ENCODE measurements around the gene LANCL2. TPM values are rescaled to one million over a fixed set of nuclear protein-coding genes. Genes with fewer than 3 reads are reported as not detected.

LANCL2 gene
- total and polyA plus RNA-seq, 9 of the 15 experiments (the other 6 are each of a cell fraction or from before 2014, with no cell fraction given), result 5.3 to 18.5 (median 13.5) TPM

DNA sequence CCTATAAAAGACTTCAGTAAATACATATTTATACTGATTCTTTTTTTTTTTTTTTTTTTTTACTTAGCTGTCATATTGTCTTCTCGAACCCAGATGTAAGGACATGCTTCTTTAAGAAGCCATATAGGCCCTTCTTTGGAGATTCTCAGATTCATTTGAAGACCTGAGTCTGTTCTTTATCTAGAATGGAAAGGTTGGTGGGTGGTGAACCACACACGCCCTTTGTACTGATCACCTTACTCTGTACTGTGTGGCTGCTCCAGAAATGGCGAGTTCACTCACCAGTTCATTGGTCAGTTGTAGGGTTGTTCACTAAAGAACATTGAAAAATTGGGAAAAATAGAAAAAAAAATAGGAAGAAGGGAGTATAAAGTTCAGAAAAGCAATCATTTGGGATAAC, 32.5 kb downstream of the LANCL2 start (continued):
- TF ChIP-seq PRDM10 (IDR thresholded peaks at IDR 0.05; ENCODE audit: partially characterized antibody), result no peak
- no peak for TF ChIP-seq PHTF2 (CRISPR knock-in tag; IDR thresholded peaks at IDR 0.05)
- TF ChIP-seq JUNB (CRISPR knock-in tag; conservative IDR thresholded peaks at IDR 0.05), result no peak
- TF ChIP-seq HOXB6 (CRISPR knock-in tag; IDR thresholded peaks at IDR 0.05; ENCODE audit: borderline replicate concordance), result no peak
- no peak for TF ChIP-seq PCBP1 (IDR thresholded peaks at IDR 0.05; ENCODE audit: low read depth, low read length, poor library complexity, severe bottlenecking)

- Histone ChIP-seq H2AFZ (ENCODE audit: low read depth, low read length) (no peak overlapping the region), H3K9me3 (replicated peaks; ENCODE audit: control insufficient read depth, insufficient read depth, low read depth, low read length) (no peaks in the 10 kb centered on the region), H3K9me1 (ENCODE audit: control insufficient read depth, insufficient read depth, low read length) (no peaks in the 10 kb centered on the region), H3K4me1 (replicated peaks in 1 of 2; ENCODE audit: control insufficient read depth in 2 of 2, insufficient read depth in 2 of 2, low read length in 2 of 2) (no peaks in the 10 kb centered on the region), H3K9ac (ENCODE audit: insufficient read depth in 1 of 2, low read depth in 2 of 2, low read length in 2 of 2) (no peak overlapping the region), H3K36me3 (ENCODE audit: control insufficient read depth, insufficient read depth, low read length) (no peaks in the 10 kb centered on the region), H3K27me3 (ENCODE audit: control insufficient read depth in 2 of 2, insufficient read depth in 2 of 2, low read length in 2 of 2) (no peaks in the 10 kb centered on the region), H3K27ac (ENCODE audit: extremely low read depth, low read depth, low read length) (no peak overlapping the region; the same call in 2 of the 3 replicates), H3K79me2 (ENCODE audit: control insufficient read depth, insufficient read depth, low read length) (no peaks in the 10 kb centered on the region), H4K20me1 (replicated peaks; ENCODE audit: control insufficient read depth, insufficient read depth, low read length) (no peaks in the 10 kb centered on the region), H3K4me2 (ENCODE audit: insufficient read depth, low read length) (no peak overlapping the region), H3K4me3 (no peak overlapping the region)
- ChIA-PET POLR2A (no interaction called here), CTCF (ENCODE audit: low intra/inter-chr PET ratio) (no interaction called here)
- ATAC-seq (no peak), DNase-seq (ENCODE audit: extremely low read depth in 1 of 4, low spot score in 3 of 4) (no peak), FAIRE-seq (no peak)
- WGBS (ENCODE audit: insufficient coverage, low coverage, missing lambda C conversion rate), result 50% methylated on average over 2 of the region's 2 CpGs
- in situ Hi-C loops (cut with MboI), result no loop called here
- intact Hi-C loops (cut with micrococcal nuclease), result no loop called here
- no TSS peak for BruUV-seq (replicated peaks)
- TF ChIP-seq RBFOX2 (IDR thresholded peaks at IDR 0.05; ENCODE audit: low read depth, low read length) (no peak), FOS (IDR thresholded peaks at IDR 0.05; ENCODE audit: extremely low read depth, insufficient read length) (no peak), THRB (CRISPR knock-in tag; conservative IDR thresholded peaks at IDR 0.05) (no peak), EWSR1 (IDR thresholded peaks at IDR 0.05; ENCODE audit: borderline replicate concordance, low read depth, partially characterized antibody) (no peak), ZNF146 (CRISPR knock-in tag; IDR thresholded peaks at IDR 0.05; ENCODE audit: unreplicated experiment) (no peak), CBX3 (IDR thresholded peaks at IDR 0.05; ENCODE audit: borderline replicate concordance in 1 of 2, low read length in 2 of 2) (no peak), ZNF316 (IDR thresholded peaks at IDR 0.05) (no peak), TOE1 (IDR thresholded peaks at IDR 0.05; ENCODE audit: borderline replicate concordance) (no peak), TOE1 (CRISPR knock-in tag; IDR thresholded peaks at IDR 0.05; ENCODE audit: borderline replicate concordance, low read depth) (no peak)
- TF ChIP-seq, protein P1, sequence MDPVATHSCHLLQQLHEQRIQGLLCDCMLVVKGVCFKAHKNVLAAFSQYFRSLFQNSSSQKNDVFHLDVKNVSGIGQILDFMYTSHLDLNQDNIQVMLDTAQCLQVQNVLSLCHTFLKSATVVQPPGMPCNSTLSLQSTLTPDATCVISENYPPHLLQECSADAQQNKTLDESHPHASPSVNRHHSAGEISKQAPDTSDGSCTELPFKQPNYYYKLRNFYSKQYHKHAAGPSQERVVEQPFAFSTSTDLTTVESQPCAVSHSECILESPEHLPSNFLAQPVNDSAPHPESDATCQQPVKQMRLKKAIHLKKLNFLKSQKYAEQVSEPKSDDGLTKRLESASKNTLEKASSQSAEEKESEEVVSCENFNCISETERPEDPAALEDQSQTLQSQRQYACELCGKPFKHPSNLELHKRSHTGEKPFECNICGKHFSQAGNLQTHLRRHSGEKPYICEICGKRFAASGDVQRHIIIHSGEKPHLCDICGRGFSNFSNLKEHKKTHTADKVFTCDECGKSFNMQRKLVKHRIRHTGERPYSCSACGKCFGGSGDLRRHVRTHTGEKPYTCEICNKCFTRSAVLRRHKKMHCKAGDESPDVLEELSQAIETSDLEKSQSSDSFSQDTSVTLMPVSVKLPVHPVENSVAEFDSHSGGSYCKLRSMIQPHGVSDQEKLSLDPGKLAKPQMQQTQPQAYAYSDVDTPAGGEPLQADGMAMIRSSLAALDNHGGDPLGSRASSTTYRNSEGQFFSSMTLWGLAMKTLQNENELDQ (CRISPR knock-in tag; IDR thresholded peaks at IDR 0.05; ENCODE audit: borderline replicate concordance), result no peak
Observed at GRCh38 chr7:55400191-55400590, 35.1 kb downstream of the LANCL2 start.
